ENCODE measurements around the gene GRPEL2. TPM values are rescaled to one million over a fixed set of nuclear protein-coding genes. Genes with fewer than 3 reads are reported as not detected.

The GRPEL2 gene
- total RNA-seq, 2 experiments from 2014 or later, result 27.2 to 27.3 TPM

Other genes starting within 250 kb of the GRPEL2 start
- gene ABLIM3, start 204.0 kb upstream of the GRPEL2 start, total RNA-seq, result under 1 TPM in 1 of 2 experiments, not detected in 1; 0.21 TPM
- not detected for gene AFAP1L1, start 73.6 kb upstream of the GRPEL2 start, total RNA-seq
- 10 to 100 TPM; 26.7 to 32.1 TPM for gene PCYOX1L, start 12.5 kb downstream of the GRPEL2 start, total RNA-seq
- not detected for gene IL17B, start 33.8 kb downstream of the GRPEL2 start, total RNA-seq
- gene CSNK1A1, start 205.9 kb downstream of the GRPEL2 start, total RNA-seq, result 100 to 1,000 TPM; 193 to 204 TPM
- gene ARHGEF37, start 236.0 kb downstream of the GRPEL2 start, total RNA-seq, result 1 to 10 TPM in 1 of 2 experiments, under 1 TPM in 1; 0.37 to 1.1 TPM

All from activated CD8-positive, alpha-beta memory T cell treated with anti-CD3 and anti-CD28 coated beads, Interleukin-2, amount 10 ng/mL, durations not matched to agents 7 days and 5 days (primary cell).